Embryonic facial prominence (tissue), 1 donor: ENCODE measurements around the gene LMAN2L.

Source experiments
- DNase-seq: peaks from one replicate; pipeline ENCODE4 v3.0.0-alpha.2; 2016; ENCODE audit errors: extremely low spot score

The LMAN2L gene

GRCh38 chr2:96760036-96760985, 20.4 kb upstream of the LMAN2L start, which contains the start of gene CNNM4:
TSS of gene CNNM4 (plus strand) at chr2:96760902. CDS start at chr2:96761000, 98 bp downstream.
- peak; percentile 75 for DNase-seq

- DNase-seq, result no peak
Measured at GRCh38 chr2:96759548-96759947, 19.7 kb upstream of the LMAN2L start.

DNA sequence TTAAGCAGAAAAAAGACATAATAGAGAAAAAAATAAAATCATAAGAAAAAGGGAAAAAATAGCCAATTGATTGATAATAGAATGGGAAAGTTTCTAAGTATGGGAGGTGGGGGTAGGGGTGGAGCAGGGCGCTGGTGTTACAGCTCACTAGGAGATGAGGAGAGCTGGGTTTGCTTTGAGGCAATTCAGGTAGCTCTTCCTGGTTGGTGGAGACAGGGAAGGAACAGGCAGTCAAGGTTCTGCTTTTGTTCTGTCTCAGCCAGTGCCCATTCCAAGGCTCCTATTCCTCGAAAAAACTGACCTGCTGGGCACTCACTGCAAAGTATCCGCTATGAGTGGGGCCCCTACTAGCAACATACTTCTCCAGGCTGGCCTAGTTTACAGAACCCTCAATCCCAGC, 19.1 kb upstream of the LMAN2L start:
- no peak for DNase-seq

DNA sequence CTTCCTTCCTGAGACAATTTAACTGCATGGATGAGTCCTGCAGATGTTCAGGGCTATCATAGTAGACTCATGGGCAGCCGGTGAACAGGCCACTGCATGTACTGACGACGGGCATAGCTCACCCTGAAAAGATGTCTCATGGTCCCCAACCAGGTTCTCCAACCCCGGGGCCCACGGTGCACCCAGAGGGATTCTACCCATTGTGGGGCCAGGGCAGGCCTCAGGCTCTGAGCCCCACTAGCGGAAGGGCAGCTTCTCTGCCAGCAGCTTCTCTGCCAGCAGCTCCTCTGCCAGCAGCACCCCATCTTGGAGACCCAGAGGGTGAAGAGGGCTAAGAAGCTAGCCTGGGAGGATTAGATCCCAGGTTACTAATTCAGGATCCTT, 17.6 kb upstream of the LMAN2L start:
- no peak for DNase-seq

- DNase-seq, result no peak
Measured at GRCh38 chr2:96756788-96757476, 17.1 kb upstream of the LMAN2L start.

DNA sequence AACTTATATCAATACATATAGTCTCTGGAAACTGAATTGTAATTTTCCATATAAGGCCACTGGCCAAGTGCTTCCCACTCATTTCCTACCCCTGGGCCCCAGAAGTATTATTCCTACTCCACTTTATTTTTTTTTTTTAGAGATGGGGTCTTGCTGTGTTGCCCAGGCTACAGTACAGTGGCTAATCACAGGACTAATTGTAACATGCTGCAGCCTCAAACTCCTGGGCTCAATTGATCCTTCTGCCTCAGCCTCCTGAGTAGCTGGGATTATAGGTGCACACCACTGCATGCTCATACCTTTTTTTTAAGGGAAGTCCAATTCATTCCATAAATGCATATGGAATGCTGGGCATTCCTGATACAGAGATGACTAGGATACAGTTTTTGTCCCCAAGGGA, 14.5 kb upstream of the LMAN2L start:
- no peak for DNase-seq

DNA sequence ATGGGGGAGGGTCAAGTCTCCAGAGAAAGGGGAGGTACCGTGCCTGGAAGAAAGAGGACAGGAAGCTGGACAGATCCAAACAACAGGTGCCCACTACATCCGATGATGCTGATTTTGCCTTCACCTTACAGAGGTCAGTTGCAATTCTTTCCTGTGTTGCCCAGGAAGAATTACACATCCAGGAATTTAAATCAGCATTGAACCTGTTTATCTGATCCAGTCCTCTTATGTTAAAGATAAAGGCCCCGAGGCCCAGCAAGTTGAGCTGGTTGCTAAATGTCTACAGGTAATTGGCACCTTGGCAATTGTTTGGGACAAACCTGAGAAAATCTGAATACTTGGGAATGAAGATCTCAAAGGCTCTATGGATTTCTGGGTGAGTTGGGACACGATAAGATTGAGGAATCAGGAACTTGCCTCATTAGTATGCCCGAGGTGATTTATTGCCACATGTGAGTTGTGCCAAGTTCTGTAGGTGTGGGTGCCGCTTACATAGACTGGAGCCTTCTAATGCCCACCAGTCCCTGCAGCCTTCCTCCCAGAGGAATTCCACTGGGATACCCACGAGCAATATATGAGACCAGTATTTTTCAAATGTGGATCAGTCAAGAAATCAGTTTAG, 13.9 kb upstream of the LMAN2L start:
- no peak for DNase-seq

DNA sequence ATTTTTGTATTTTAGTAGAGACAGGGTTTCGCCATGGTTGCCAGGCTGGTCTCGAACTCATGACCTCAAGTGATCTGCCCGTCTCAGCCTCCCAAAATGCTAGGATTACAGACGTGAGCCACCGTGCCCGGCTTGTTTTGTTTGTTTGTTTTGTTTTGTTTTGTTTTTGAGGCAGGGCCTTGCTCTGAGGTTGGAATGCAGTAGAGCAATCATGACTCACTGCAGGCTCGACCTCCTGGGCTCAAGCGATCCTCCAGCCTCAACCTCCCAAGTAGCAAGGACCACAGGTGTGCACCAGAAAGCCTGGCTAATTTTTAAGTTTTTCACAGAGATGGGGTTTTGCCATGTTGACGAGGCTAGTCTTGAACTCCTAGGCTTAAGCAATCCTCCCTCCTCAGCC, 11.9 kb upstream of the LMAN2L start:
- no peak for DNase-seq

- no peak for DNase-seq
Measured at GRCh38 chr2:96747061-96747617, 7.3 kb upstream of the LMAN2L start.

DNA sequence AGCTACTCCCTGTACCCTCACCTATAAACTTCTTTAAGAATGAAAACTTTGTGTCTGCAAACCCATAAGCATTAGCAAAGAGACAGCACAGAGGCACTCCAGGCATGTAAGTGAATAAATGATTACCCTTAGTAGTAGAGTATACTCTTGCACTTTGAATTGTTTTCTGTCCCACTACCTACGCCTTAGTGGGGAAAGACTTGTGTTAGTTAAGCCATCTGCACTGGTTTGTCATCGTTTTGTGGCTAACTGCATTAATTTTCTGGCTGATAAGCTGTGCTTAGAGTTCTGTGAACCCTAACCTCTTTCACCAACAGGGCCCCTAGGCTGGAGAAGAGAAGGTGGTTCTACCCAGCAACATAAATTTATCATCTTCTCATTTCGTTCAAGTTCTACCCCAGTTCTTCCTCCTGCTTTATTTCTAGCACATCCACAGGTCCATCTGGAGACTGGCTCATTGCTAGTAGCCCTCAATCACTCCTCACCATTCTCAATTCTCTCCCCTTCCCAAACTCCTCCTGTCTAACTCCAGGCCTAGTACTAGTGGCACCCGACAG, 710 bp downstream of the LMAN2L start:
- no peak for DNase-seq

DNA sequence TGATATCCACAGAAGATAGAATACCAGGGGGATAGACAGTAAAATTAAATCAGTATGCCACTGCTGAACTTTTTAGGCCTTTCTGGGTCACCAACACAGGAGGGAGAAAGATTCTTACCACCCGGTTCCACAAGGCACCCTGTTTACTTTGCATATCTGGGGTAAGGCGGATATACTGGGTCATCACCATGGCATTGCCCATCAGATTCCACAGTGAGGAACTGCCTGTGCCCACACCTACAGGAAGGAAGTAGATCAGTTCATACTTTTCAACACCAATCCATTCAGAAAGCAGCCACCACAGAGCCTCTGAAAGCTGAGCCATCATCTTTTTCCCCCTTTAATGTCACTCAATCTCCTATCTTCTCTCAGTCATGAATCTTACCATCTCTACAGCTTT, 2.0 kb downstream of the LMAN2L start:
- no peak for DNase-seq

GRCh38 chr2:96737251-96737650, 2.6 kb downstream of the LMAN2L start:
- DNase-seq, result no peak

DNA sequence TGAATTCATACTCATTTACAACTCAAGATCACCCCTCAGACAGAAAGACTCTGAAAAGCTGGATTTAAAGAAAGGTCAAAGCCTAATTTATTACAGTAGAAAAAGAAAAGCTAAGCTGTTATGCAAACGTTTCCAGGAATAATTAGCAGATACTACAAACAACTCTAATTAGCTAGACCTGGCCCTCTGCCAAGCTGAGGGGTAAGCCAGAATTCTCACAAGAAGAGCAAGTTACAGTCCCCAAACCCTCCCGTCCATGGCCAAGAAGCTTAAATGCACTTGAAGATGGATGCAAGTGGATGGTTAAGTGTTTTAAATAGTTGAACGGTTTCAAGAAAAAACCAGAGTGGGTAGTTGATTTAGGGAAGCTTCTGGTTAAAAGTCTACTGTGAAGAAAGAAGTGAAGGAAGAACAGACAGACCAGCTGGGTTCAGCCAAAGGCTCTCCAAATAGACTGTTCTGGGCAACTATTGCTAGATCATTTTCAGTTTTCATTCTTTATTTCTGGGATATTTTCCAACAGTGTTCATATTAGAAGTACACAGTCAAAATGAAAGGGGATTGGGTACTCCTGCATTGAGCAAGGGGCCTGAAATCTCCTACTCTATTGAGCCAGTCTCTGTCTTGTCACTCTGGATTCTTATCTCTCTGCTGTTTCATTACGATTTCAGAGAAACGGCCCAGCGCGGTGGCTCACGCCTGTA, 4.8 kb downstream of the LMAN2L start:
- DNase-seq, result no peak

DNA sequence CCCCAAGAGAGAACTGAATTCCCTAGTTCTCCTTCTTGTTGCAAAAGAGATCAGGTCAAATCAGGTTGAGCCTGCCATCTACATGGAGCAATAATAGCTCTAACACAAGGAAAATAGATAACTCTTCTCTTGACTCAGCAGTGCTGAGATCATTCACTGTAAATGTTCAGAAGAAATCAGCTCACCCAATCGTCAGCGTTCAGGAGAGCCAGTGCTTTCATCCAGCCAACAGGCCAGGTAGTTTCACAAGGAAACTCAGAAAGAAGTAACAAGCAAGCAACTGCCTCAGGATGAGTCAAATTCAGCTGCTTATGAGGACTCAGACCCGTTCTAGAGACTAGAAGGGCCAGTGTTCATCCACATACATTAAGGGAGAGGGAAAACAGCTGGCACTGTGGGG, 5.9 kb downstream of the LMAN2L start:
- DNase-seq, result no peak

DNA sequence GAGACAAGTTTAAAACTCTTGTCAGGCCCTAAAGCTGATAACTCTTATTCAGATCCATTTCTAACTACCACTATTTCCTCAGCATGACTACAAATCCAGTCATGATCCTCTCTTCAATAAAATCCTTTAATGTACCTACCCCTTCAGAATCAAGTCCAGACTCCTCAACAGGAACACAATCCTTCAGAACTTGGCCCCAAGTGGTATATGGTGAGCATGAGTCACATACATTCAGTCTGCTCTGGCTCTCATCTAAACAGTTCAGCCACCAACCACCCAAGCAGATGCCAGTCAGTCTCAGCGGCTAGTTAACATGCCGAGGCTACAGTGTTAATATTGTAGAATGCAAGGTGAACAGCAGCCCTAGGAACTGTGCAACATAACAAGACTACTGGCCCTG, 9.7 kb downstream of the LMAN2L start:
- no peak for DNase-seq

DNA sequence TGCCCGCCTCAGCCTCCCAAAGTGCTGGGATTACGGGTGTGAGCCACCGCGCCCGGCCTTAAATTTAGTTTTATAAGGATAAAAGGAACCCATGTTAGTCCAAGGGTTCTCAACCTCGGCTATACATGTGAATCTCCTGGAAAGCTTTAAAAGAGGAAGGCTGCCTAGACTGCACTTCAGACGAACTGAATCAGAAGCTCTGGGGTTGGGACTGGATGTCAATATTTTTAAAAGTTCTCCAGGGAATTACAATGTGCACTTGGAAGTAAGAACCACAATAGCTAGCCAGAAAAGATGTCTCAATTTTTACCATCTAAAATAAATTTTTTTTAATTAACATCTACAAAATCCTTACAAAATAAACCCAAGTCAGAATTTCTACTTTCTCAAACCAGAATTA, 10.1 kb downstream of the LMAN2L start:
- DNase-seq, result no peak

GRCh38 chr2:96727431-96727830, 12.4 kb downstream of the LMAN2L start:
- no peak for DNase-seq

GRCh38 chr2:96726131-96726530, 13.7 kb downstream of the LMAN2L start:
- DNase-seq, result no peak

DNA sequence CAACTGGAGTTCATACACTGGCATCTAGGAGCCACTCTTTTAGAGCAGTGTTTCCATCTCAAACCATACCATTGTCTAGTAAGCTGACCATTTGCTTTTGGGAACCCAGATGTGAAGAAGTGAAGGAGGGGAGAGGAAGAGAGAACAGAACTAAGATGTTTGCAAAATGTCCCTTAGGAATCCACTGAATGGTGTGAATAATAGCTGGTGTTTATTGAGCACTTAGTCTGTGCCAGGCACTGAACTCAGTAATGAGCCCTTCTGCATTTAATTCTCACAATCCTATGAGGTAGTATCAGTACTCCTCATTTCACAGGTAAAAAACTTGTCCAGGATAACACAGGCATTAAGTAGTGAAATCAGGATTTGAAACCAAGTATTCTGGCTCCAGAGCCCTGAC, 23.5 kb downstream of the LMAN2L start:
- no peak for DNase-seq

GRCh38 chr2:96715658-96716057, 24.2 kb downstream of the LMAN2L start:
- DNase-seq, result no peak

DNA sequence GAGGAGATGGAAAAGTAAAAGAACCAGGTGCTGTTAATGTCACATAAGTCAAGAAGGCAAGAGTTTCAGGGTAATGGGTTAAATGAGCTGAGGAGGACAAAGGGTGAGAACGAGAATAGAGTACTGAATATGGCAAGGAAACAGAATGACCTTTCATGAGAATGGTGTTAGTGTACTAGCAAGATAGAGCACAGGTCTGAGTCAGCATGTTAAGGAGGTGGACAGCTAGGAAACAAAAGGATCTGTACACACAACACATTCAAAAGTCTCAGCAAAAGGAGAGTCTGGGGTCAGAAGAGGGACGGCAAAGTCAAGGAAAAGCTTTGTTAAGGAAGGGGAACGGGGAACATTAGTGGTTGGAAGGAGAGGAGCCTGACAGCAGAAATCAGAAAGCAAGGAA, 28.9 kb downstream of the LMAN2L start:
- DNase-seq, result no peak
